NCI-H2196 (cell line): ENCODE results near the gene CLIP2.
"Not testable (repeated sequence)": the region's sequence is repeated elsewhere in the genome, so short reads cannot be mapped to it uniquely, and the experiment has no call there.

Experiments
- DNase-seq: peaks from one replicate; lab custom pipeline; 2025; ENCODE audit not compliant: unreplicated experiment; lab: John Stamatoyannopoulos, UW

Gene CLIP2

DNA sequence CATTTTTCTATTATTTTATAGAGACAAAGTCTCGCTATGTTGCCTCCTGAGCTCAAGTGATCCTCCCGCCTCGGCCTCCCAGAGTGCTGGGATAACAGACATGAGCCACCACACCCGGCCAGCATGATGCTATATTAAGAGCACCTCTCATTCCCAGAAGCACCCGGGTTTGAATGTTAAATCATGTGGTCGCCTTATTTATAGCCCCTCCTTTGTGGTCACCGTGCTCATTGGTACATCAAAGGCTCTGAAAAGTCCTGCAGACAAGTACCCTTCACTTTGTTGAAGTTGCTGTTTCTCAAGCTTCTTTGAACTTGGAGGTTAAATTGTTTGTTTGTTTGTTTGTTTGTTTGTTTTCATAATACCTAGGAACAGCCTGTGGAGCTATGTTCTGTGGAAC lies 40.0 kb downstream of the CLIP2 start:
- no peak for DNase-seq

DNA sequence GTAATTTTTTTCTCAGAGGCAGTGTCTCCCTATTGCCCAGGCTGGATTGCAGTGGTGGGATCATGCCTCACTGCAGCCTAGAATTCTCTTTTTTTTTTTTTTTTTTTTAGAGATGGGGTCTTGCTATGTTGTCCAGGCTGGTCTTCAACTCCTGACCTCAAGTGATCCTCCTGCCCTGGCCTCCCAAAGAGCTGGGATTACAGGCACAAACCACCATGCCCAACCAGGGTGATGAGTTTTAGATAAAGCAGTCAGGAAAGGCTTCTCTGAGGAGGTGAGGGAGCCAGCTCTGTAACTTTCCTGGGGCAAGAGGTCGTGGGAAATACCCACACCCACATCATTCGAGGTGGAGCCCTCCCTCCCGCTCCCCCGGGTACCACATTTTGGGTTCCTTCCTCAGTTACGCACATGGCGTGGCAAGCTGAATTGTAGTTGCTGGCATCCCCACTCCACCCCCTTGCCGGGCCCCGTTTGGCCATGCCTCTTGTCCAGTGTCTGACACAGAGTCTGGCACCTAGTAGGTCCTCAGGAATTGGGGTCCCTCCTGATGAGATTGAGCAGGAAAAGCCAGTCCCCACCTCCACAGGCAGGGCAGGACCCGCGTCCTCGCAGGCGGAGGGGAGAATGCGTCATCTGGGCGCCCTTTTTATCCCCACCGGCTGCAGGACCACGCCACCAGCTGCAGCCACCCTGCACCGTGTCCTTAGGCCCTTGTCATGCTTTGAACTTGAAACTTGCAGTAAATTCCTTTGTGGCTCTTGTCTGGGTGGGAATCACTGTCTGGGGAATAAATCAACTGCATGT lies 43.4 kb downstream of the CLIP2 start:
- no peak for DNase-seq

DNA sequence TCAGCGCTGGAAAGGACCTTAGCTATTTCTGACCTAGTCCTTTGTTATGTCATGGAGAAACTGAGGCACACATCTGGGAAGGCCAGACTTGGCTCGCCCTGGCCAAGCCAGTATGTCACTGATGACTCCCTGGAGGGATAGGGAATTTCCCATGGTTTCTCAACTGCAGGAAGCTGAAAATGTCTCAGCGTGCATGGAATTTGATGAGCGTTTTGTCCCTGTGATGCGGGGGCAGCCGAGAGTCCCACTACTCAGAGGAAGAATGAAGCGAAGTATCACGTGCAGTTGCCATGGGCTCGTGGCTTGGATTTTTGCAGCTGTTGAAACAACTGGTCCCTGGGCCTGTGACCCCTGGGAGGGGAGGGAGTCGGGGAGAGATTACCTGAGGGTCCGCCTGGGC lies 44.8 kb downstream of the CLIP2 start:
- DNase-seq, result no peak

DNA sequence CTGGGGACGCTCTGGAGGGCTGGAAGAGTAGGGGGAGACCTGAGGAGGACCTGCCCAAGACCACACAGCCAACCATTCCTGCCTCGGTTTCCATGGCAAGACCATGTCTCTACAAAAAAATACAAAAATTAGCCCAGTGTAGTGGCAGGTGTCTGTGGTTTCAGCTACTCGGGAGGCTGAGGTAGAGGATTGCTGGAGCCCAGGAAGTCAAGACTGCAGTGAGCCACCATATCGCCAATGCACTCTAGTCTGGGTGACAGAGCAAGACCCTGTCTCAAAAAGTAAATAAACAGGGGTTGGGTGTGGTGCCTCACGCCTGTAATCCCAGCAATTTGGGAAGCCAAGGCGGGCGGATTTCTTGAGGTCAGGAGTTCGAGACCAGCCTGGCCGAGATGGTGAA lies 48.7 kb downstream of the CLIP2 start:
- DNase-seq, result no peak

DNA sequence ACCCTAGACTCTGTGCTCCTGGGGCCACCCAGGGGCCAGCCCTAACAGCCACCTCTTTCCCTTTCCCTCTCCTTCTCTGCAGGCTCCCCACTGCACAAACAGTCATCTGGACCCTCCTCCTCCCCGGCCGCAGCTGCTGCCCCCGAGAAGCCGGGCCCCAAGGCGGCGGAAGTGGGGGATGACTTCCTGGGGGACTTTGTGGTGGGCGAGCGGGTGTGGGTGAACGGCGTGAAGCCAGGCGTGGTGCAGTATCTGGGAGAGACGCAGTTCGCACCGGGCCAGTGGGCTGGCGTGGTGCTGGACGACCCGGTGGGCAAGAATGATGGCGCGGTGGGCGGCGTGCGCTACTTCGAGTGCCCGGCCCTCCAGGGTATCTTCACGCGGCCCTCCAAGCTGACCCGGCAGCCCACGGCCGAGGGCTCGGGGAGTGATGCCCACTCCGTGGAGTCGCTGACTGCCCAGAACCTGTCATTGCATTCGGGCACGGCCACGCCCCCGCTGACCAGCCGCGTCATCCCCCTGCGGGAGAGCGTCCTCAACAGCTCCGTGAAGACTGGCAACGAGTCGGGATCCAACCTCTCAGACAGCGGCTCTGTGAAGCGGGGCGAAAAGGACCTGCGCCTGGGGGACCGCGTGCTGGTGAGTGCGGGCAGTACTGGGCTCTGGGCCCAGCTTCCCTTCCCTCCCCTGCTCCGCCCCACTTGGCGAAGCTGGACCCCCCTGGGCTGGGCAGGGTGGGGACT lies 49.3 kb downstream of the CLIP2 start:
- DNase-seq, result no peak

DNA sequence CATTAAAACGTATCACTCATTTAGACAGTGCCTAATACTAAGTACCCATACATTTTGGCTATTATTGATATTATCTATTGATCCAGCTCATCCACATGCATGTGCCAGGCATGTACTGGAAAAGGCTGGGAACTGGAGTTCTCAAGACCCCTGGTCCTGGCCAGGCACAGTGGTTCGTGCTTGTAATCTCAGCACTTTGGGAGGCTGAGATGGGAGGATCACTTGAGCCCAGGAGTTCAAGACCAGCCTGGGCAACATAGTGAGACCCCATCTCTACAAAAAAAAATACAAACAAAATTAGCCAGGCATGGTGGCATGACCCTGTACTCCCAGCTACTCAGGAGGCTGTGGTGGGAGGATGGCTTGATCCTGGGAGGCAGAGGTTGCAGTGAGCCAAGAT lies 50.4 kb downstream of the CLIP2 start:
- not testable (repeated sequence) for DNase-seq

DNA sequence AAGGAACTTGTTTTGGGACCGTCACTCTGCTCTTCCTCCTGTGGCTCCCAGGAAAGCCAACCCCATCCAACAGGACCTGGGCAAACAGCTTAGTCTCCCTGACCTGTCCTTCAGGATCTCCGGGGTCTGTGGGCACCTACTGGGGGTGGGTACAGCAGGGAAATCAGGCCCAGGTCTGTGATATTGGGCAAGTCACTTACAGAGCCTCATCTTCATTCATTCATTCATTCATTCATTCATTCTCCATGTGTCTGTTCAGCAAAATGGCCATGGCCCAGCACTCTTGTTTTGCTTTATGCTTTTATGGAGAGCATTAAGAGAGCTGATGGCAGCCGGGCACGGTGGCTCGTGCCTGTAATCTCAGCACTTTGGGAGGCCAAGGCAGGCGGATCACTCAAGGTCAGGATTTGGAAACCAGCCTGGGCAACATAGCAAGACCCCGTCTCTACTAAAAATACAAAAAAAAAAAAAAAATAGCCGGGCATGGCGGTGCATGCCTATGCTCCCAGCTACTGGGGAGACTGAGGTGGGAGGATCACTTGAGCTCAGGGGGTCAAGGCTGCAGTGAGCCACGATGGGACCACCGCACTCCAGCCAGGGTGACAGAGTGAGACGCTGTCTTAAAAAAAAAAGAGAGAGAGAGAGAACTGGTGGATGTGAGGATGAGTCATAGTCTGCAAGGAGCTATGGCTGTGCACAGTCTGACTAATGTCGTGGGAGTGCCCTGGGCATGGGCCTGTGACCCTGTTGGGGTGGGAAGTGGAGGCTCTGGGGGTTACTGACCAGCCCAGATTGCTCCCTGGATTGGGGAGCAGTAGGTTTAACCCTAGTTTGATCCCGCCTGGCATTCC lies 54.3 kb downstream of the CLIP2 start:
- DNase-seq, result no peak

DNA sequence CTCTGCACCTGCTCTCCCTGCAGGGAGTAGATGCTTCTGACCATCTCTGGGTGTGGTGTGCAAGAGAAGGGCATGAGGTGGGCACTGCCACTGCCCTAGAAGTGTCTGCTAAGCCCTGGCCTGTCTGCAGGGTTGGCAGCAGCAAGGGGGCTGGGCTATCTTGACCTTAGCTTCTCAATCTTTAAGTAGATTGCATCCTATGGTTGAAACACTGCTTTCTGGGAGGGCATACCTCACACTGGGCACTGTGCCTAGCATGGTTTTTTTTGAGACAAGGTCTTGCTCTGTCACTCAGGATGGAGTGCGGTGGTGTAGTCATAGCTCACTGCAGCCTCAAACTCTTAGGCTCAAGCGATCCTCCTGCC lies 54.9 kb downstream of the CLIP2 start:
- DNase-seq, result no peak

DNA sequence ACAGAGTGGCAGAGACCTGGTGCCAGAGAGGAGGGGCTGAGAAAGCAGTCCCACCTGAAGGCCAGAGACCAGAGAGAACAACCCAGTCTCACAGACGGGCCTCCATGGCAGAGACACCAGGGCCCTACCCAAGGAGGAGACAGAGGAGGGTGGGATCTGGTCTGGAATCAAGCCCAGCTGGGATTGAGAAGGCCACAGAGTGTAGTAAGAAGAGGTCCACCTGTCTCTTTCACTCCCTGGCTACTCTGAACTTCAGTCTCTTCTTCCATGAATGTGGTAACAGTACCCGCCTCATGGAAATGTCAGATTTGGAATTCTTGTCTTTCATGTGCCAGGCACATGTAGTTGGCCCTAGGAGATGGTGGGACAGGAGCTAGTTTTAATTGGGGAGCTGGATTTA lies 55.6 kb downstream of the CLIP2 start:
- DNase-seq, result no peak

DNA sequence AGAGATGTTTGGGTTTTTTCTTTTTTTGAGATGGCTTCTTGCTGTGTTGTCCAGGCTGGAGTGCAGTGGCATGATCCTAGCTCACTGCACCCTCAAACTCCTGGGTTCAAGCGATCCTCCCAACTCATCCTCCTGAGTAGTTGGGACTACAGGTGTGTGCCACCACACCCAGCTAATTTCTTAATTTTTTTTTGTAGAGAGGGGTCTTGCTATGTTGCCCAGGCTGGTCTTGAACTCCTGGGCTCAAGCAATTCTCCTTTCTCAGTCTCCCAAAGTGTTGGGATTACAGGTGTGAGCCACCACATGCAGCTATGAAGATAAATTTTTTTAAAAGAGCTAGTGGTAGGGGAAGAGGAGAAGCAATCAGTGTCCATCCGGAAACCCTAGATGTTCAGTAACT lies 56.8 kb downstream of the CLIP2 start:
- no peak for DNase-seq

DNA sequence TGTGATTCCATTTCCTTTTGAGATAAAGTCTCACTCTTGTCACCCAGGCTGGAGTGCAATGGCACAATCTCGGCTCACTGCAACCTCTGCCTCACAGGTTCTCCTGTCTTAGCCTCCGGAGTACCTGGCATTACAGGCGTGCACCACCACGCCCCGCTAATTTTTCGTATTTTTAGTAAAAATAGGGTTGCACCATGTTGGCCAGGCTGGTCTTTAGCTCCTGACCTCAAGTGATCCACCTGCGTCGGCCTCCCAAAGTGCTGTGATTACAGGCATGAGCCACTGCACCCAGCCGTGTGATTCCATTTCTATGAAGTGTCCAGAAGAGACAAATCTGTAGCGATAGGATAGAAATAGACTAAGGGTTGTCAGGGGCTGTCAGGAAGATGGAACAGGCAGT lies 60.4 kb downstream of the CLIP2 start:
- DNase-seq, result no peak

DNA sequence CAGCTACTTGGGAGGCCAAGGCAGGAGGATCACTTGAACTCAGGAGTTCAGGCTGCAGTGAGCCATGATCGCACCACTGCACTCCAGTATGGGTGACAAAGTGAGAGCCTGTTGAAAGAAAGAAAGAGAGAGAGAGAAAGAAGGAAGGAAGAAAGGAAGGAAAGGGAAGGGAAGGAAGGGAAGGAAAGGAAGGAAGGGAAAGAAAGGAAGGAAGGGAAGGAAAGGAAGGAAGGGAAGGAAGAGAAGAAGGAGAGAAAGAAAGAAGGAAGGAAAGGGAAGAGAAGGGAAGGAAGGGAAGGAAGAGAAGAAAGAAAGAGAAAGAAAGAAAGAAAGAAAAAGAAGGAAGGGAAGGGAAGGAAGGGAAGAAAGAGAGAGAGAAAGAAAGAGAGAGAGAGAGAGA lies 61.5 kb downstream of the CLIP2 start:
- DNase-seq, result no peak

DNA sequence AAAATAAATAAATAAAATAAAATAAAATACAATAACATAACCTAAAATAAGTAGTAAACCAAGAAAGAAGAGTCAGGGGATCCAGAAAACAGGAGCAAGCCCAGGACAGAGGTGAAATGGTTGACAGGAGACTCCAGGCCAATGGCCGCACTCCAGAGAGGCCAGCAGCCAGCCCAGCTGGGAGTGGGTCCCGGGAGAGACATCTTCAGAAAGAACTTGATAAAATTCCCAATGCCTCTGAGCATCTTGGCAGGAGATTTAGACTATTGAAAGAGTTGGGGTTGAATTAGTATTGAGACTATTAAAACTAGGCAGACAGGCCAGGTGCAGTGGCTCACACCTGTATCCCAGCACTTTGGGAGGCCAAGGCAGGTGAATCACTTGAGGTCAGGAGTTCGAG lies 62.6 kb downstream of the CLIP2 start:
- no peak for DNase-seq

DNA sequence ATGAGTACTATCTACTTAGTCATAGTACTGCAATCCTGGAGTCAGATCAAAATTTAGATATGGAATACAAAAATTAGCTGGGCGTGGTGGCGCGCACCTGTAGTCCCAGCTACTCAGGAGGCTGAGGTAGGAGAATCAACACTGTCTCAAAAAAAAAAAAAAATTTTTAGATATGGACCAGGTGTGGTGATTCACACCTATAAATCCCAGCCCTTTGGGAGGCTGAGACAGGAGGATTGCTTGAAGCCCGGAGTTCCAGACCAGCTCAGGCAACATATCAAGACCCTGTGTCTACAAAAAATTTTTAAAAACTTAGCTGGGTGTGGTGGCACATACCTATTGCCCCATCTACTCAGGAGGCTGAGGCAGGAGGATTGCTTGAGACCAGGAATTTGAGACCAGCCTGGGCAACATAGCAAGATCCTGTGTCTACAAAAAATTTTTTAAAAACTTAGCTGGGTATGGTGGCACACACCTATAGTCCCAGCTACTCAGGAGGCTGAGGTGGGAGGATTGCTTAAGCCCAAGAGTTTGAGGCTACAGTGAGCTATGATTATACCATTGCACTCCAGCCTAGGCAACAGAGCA lies 63.4 kb downstream of the CLIP2 start:
- not testable (repeated sequence) for DNase-seq

DNA sequence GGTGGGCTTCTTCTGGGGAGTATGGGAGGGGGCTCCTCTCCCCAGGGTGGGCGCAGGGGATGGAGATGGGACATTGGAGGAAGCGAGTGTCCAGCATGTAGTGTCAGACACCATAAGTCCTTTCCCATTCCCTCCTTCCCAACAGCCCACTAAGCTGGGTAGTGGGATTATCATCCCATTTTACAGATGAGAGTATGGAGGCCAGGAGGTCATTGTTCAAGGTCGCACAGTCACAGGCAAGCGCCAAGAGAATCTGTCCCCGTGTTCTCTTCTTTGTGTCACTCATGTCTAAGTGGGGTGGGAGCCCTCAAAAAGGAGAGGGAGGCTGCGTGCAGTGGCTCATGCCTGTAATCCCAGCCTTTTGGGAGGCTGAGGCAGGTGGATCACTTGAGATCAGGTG lies 64.8 kb downstream of the CLIP2 start:
- DNase-seq, result no peak

DNA sequence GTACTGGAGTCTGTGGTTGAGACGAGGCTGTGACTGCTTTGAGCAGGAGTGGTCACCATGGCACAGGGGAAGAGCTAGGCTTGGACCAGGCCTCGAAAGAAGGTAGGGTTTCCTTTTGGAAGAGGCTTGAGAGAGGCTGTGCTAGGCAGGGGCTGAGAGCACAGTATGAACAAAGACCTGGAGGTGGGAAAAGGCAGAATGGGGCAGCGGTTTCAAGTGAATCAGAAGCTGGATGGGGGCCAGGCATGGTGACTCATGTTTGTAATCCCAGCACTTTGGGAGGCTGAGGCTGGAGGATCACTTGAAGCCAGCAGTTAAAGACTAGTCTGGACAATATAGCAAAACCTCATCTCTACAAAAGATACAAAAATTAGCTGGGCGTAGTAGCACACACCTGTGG lies 65.9 kb downstream of the CLIP2 start:
- DNase-seq, result peak; percentile 84

DNA sequence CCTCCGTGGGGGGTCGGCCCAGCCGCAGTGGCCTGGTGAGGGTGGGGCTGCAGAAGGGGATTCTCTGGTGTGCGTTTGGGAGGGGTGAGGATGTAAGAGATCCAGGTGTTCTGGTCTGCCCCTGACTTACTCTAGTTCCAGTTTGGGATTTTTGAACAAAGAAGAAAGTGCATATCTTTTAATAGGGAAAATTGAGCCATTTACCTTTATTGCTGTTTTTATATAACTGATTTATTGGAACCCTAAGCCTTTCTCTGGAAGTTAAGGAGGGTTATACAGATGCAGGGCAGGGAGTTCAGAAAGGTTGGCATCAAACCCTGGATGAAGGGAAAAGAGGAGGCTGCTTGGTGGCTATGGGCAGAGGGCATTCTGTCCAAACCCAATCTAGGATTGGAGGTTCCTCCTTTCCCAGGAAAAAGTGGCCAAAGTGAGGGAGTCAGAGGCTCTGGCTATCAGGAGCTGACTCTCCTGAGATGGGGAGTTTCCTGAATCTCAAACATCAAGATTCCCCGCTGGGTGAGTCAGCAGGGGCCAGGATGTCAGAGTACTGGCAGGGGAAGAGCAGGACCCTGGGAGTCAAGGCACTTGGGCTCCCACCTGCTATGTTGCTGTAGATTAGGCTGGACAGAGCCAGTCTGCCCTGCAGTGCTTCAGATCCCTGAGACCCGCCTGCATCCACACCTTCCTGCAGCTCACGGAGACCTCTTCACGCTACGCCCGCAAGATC lies 67.5 kb downstream of the CLIP2 start:
- DNase-seq, result no peak

DNA sequence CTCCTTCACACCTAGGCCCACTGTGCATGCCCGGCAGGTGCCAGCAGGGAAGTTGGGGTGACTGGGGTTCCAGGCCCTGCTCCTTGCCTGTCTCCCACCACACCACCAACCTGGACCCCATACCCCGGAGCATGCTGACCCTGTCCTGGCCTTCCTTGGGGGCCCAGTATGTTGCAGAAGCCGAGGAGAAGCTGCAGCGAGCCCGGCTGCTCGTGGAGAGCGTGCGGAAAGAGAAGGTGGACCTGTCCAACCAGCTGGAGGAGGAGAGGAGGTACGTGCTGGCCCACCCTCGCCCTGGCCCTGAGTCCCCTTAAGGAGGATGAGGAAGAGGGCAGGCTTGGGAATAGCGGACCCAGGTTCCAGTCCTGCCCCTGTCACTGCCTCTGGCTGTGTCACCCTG lies 70.8 kb downstream of the CLIP2 start:
- DNase-seq, result no peak

DNA sequence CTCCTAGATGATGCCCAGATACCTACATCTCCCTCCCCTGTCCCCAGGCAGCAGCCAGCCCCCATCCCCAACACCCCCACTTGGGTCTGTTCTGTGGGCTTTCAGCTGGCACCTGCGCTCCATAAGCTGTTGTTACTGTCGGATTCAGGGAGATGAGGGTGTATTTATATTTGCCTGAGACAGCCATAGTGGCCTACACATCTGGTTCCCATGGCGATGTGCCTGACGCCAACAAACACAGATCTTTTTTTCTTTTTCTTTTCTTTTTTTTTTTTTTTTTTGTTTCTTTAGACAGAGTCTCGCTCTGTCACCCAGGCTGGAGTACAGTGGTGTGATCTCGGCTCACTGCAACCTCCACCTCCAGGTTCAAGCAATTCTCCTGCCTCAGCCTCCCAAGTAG lies 73.1 kb downstream of the CLIP2 start:
- DNase-seq, result no peak

DNA sequence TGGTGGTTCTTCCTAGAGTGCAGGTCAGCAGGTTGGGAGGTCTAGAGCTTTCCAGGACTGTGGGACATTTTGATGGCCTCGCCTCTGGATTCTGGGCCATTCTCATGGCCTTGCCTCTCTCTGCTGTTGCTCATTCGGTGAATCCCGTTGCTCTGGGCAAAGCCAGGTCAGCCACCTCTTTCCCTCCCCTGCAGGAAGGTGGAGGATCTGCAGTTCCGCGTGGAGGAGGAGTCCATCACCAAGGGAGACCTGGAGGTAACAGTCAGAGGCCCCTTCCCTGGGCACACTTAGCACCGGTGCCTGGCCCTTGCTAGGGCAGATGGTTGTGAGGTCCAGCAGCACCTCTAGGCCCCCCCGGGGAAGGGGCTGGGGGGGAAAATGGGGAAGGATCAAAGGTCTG lies 74.9 kb downstream of the CLIP2 start:
- DNase-seq, result no peak
